PC-9 (cell line): ENCODE measurements around the gene LSM2. TPM values are rescaled to one million over a fixed set of nuclear protein-coding genes. Genes with fewer than 3 reads are reported as not detected.

Source experiments
- BruUV-seq: library from RNA; stranded (reverse); fragments of 400-500 nt; replicated peaks from 2 replicates; lab custom pipeline; 2021; lab: Mats Ljungman, UMichigan
- CTCF ChIA-PET: fragments of 300-600 bp; sonication (Branson Sonifier 250); formaldehyde crosslinking; loops from one replicate; lab custom pipeline; 2022; ENCODE audit warnings: antibody characterized with exemption; lab: Charles Lee
- POLR2A ChIA-PET: fragments of 300-600 bp; sonication (Branson Sonifier 250); formaldehyde crosslinking; loops from one replicate; lab custom pipeline; 2022; ENCODE audit warnings: antibody characterized with exemption; ENCODE audit not compliant: unreplicated experiment; lab: Charles Lee
- DNase-seq, 2 experiments: peaks; one replicate each; pipeline versions ENCODE4 v3.0.0 to v3.0.0-alpha.2; 2015 to 2022; ENCODE audit warnings: mixed read lengths in 1 of 2
- H2AFZ ChIP-seq: fragments of 200-600 bp; sonication (generic); 2 replicates; pipeline ENCODE4 v1.8.1; 2017; ENCODE audit warnings: antibody characterized with exemption
- H3F3A ChIP-seq: fragments of 200-600 bp; sonication (generic); 2 replicates; pipeline ENCODE4 v1.8.1; 2017; ENCODE audit warnings: antibody characterized with exemption, mild to moderate bottlenecking, low read depth; ENCODE audit not compliant: insufficient read depth
- H3K27ac ChIP-seq: fragments of 200-600 bp; sonication (generic); 2 replicates; pipeline ENCODE4 v1.6.1; 2016; ENCODE audit warnings: mixed run types
- H3K27me3 ChIP-seq: fragments of 200-600 bp; sonication (generic); 2 replicates; pipeline ENCODE4 v1.6.1; 2016; ENCODE audit warnings: low read depth, mixed run types; ENCODE audit not compliant: insufficient read depth
- H3K36me3 ChIP-seq: fragments of 200-600 bp; sonication (generic); 2 replicates; pipeline ENCODE4 v1.6.1; 2016; ENCODE audit warnings: low read depth, mixed run types
- H3K4me1 ChIP-seq: fragments of 200-600 bp; sonication (generic); replicated peaks from 2 replicates; pipeline ENCODE4 v1.6.1; 2016; ENCODE audit warnings: mixed run types; ENCODE audit not compliant: insufficient read depth
- H3K4me2 ChIP-seq: fragments of 200-600 bp; sonication (generic); 2 replicates; pipeline ENCODE4 v1.6.1; 2017; ENCODE audit warnings: mixed run types
- H3K4me3 ChIP-seq: fragments of 200-600 bp; sonication (generic); 2 replicates; pipeline ENCODE4 v1.6.1; 2016; ENCODE audit warnings: mixed run types
- H3K79me2 ChIP-seq: fragments of 200-600 bp; sonication (generic); 2 replicates; pipeline ENCODE4 v1.6.1; 2017; ENCODE audit warnings: low read depth, mixed run types
- H3K9me2 ChIP-seq: fragments of 200-600 bp; sonication (generic); 2 replicates; pipeline ENCODE4 v1.8.1; 2017; ENCODE audit warnings: mild to moderate bottlenecking; ENCODE audit not compliant: insufficient read depth
- H3K9me3 ChIP-seq: fragments of 200-600 bp; sonication (generic); 2 replicates; pipeline ENCODE4 v1.8.1; 2016; ENCODE audit warnings: low read depth; ENCODE audit not compliant: insufficient read depth
- H4K20me1 ChIP-seq: fragments of 200-600 bp; sonication (generic); 2 replicates; pipeline ENCODE4 v1.8.1; 2017; ENCODE audit not compliant: insufficient read depth
- CTCF ChIP-seq: fragments of 200-600 bp; sonication (generic); conservative IDR thresholded peaks from 2 replicates; pipeline ENCODE4 v1.6.1; 2017; ENCODE audit warnings: mixed run types, antibody characterized with exemption, mild to moderate bottlenecking, moderate library complexity
- EZH2 ChIP-seq: fragments of 200-600 bp; sonication (generic); IDR thresholded peaks from 2 replicates; pipeline ENCODE4 v1.8.0; 2017; ENCODE audit warnings: antibody characterized with exemption, low read depth
- intact Hi-C: fragments of 100-400 bp; cut with micrococcal nuclease; formaldehyde crosslinking; loops from one replicate; pipeline ENCODE4 v1.10.0; 2022; ENCODE audit not compliant: unreplicated experiment
- total RNA-seq: library from RNA; stranded (reverse); gene quantifications from 2 replicates; pipeline ENCODE4 v1.2.3, GENCODE V29; 2021

The LSM2 gene
- total RNA-seq, 1 experiment from 2014 or later = 74.3 TPM

GRCh38 chr6:31837369-31838113, 30.8 kb upstream of the LSM2 start:
- ChIA-PET CTCF (interaction anchor here (0.6 kb wide), 1 partner anchor 164 kb away, joined by 4 read pairs; no protein-coding TSS in a partner anchor), POLR2A (interaction anchor here (0.7 kb wide), 1 partner anchor 119 kb away, joined by 4 read pairs; no protein-coding TSS in a partner anchor)
- H3K79me2 ChIP-seq = peaks cover 63% of the 10 kb centered on the region
- no peaks in the 10 kb centered on the region for H3K9me2 ChIP-seq
- no peak overlapping the region for H2AFZ ChIP-seq
- H3K27me3 ChIP-seq = no peaks in the 10 kb centered on the region
- BruUV-seq = no TSS peak
- intact Hi-C loops = no loop called here
- H3K36me3 ChIP-seq = peaks cover 44% of the 10 kb centered on the region
- H4K20me1 ChIP-seq = peaks cover 41% of the 10 kb centered on the region
- no peaks in the 10 kb centered on the region for H3K9me3 ChIP-seq
- no peak for DNase-seq
- H3K4me3 ChIP-seq = peak overlapping the region; percentile 94
- H3K27ac ChIP-seq = peak overlapping the region; percentile 77
- TF ChIP-seq EZH2 (no peak), CTCF (no peak)
- peaks cover 27% of the 10 kb centered on the region for H3K4me1 ChIP-seq
- H3F3A ChIP-seq = peaks cover 89% of the 10 kb centered on the region
- peak overlapping the region; percentile 98 for H3K4me2 ChIP-seq

- peaks cover 71% of the 10 kb centered on the region for H3K79me2 ChIP-seq
- ChIA-PET CTCF (no interaction called here), POLR2A (interaction anchor here (0.5 to 0.7 kb wide), 3 partner anchors 29 to 136 kb away, joined by 3 to 4 read pairs (median 3); a partner anchor contains a TSS)
- H2AFZ ChIP-seq = no peak overlapping the region
- no peaks in the 10 kb centered on the region for H3K9me3 ChIP-seq
- intact Hi-C loops = no loop called here
- peaks cover 44% of the 10 kb centered on the region for H3K36me3 ChIP-seq
- peaks cover 43% of the 10 kb centered on the region for H4K20me1 ChIP-seq
- TF ChIP-seq EZH2 (no peak), CTCF (no peak; the same call in 1 of the 2 replicates)
- peak overlapping the region; percentile 98 for H3K4me2 ChIP-seq
- peak overlapping the region; percentile 94 for H3K4me3 ChIP-seq
- peaks cover 33% of the 10 kb centered on the region for H3K4me1 ChIP-seq
- BruUV-seq = no TSS peak
- H3K9me2 ChIP-seq = no peaks in the 10 kb centered on the region
- peak overlapping the region; percentile 77 for H3K27ac ChIP-seq
- DNase-seq = no peak
- peaks cover 86% of the 10 kb centered on the region for H3F3A ChIP-seq
- H3K27me3 ChIP-seq = no peaks in the 10 kb centered on the region
Measured at GRCh38 chr6:31836474-31837368, 30.0 kb upstream of the LSM2 start.

GRCh38 chr6:31836047-31836473, 29.3 kb upstream of the LSM2 start:
- Histone ChIP-seq H3K27me3 (no peaks in the 10 kb centered on the region), H3K79me2 (peaks cover 78% of the 10 kb centered on the region), H3K27ac (peak overlapping the region; percentile 77), H3K9me3 (no peaks in the 10 kb centered on the region), H3K4me1 (peaks cover 38% of the 10 kb centered on the region), H3K4me2 (peak overlapping the region; percentile 98), H3K4me3 (peak overlapping the region; percentile 94), H3K36me3 (peaks cover 44% of the 10 kb centered on the region), H3F3A (peaks cover 86% of the 10 kb centered on the region), H4K20me1 (peaks cover 50% of the 10 kb centered on the region), H3K9me2 (no peaks in the 10 kb centered on the region), H2AFZ (no peak overlapping the region)
- no peak for DNase-seq
- CTCF ChIA-PET = no interaction called here
- BruUV-seq = no TSS peak
- TF ChIP-seq EZH2 (no peak), CTCF (no peak)
- intact Hi-C loops = no loop called here
- POLR2A ChIA-PET = interaction anchor here (0.5 to 0.6 kb wide), 2 partner anchors 28 to 136 kb away, joined by 3 read pairs; a partner anchor contains a TSS
